ENCODE results near the gene PKD2L1. TPM values are rescaled to one million over a fixed set of nuclear protein-coding genes. Genes with fewer than 3 reads are reported as not detected.
A peak's percentile ranks its signal among the peaks of the same experiment; 100 is the strongest.

PKD2L1 gene
- total and polyA plus RNA-seq, 9 of the 15 experiments (the other 6 are each of a cell fraction or from before 2014, with no cell fraction given), result not detected

DNA sequence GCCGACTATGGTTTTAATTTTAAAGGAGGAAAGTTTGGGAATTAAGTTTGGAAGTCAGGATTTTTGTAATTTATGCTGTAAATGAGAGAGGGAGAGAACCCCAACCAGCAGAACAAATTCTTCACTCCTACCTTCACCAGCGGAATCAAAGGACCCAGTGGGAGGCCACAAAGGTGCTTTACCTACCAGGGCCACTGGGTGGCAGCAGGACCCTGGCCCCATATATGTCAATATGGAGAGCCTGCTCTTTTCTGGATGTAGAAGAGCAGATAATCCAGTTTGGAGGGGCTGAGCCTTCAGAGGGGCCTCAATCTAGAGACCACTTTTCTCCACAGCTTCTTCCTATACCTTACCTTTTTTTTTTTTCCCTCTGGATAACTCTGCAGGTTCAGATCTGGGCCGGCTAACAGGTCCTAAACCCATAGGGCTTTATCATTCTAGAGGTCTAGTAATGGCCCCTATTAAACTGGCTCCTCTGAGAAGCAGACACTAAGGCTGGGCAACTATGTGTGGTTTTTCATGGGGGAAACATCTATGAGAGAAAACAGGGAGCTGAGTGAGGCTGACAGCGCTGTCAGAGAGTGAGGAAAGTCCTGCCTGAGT lies 8.5 kb upstream of the PKD2L1 start (continued):
- TF ChIP-seq, protein P1, sequence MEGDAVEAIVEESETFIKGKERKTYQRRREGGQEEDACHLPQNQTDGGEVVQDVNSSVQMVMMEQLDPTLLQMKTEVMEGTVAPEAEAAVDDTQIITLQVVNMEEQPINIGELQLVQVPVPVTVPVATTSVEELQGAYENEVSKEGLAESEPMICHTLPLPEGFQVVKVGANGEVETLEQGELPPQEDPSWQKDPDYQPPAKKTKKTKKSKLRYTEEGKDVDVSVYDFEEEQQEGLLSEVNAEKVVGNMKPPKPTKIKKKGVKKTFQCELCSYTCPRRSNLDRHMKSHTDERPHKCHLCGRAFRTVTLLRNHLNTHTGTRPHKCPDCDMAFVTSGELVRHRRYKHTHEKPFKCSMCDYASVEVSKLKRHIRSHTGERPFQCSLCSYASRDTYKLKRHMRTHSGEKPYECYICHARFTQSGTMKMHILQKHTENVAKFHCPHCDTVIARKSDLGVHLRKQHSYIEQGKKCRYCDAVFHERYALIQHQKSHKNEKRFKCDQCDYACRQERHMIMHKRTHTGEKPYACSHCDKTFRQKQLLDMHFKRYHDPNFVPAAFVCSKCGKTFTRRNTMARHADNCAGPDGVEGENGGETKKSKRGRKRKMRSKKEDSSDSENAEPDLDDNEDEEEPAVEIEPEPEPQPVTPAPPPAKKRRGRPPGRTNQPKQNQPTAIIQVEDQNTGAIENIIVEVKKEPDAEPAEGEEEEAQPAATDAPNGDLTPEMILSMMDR (IDR thresholded peaks at IDR 0.05 in 2 of 3, conservative IDR thresholded peaks at IDR 0.05 in 1 of 3; ENCODE audit: insufficient read depth in 2 of 3, low read depth in 1 of 3, low read length in 3 of 3), result peak; percentile 83 to 89 (median 86)
- TF ChIP-seq TAF7 (tag; IDR thresholded peaks at IDR 0.05), result no peak
- no peak for TF ChIP-seq ZFPM2 (CRISPR knock-in tag; IDR thresholded peaks at IDR 0.05)
- TF ChIP-seq SRF (CRISPR knock-in tag; IDR thresholded peaks at IDR 0.05), result 0 out of 4 replicates have a peak, but pooled peaks of 1 of the 2 experiments have one; percentile 66
- no peak for TF ChIP-seq HNRNPK (IDR thresholded peaks at IDR 0.05; ENCODE audit: low read depth, low read length, poor library complexity, severe bottlenecking)
- no peak for TF ChIP-seq ZNF431 (CRISPR knock-in tag; IDR thresholded peaks at IDR 0.05)
- no peak for TF ChIP-seq L3MBTL2 (IDR thresholded peaks at IDR 0.05)
- TF ChIP-seq, protein P2, sequence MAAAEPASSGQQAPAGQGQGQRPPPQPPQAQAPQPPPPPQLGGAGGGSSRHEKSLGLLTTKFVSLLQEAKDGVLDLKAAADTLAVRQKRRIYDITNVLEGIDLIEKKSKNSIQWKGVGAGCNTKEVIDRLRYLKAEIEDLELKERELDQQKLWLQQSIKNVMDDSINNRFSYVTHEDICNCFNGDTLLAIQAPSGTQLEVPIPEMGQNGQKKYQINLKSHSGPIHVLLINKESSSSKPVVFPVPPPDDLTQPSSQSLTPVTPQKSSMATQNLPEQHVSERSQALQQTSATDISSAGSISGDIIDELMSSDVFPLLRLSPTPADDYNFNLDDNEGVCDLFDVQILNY (CRISPR knock-in tag; IDR thresholded peaks at IDR 0.05), result no peak
- TF ChIP-seq ARID1B (IDR thresholded peaks at IDR 0.05), result no peak
- no peak for TF ChIP-seq CREBBP (IDR thresholded peaks at IDR 0.05; ENCODE audit: low read depth, low read length)
- TF ChIP-seq CAMTA2 (CRISPR knock-in tag; conservative IDR thresholded peaks at IDR 0.05), result no peak
- peak; percentile 37 to 87; a peak in 3 of 4 replicates for TF ChIP-seq FOXA3 (CRISPR knock-in tag; conservative IDR thresholded peaks at IDR 0.05 in 1 of 2, IDR thresholded peaks at IDR 0.05 in 1 of 2)
- TF ChIP-seq HNRNPH1 (optimal IDR thresholded peaks at IDR 0.05; ENCODE audit: low read depth, low read length), result no peak
- TF ChIP-seq, protein P3, sequence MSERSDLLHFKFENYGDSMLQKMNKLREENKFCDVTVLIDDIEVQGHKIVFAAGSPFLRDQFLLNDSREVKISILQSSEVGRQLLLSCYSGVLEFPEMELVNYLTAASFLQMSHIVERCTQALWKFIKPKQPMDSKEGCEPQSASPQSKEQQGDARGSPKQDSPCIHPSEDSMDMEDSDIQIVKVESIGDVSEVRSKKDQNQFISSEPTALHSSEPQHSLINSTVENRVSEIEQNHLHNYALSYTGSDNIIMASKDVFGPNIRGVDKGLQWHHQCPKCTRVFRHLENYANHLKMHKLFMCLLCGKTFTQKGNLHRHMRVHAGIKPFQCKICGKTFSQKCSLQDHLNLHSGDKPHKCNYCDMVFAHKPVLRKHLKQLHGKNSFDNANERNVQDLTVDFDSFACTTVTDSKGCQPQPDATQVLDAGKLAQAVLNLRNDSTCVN (CRISPR knock-in tag; IDR thresholded peaks at IDR 0.05), result no peak
- TF ChIP-seq, protein P4, sequence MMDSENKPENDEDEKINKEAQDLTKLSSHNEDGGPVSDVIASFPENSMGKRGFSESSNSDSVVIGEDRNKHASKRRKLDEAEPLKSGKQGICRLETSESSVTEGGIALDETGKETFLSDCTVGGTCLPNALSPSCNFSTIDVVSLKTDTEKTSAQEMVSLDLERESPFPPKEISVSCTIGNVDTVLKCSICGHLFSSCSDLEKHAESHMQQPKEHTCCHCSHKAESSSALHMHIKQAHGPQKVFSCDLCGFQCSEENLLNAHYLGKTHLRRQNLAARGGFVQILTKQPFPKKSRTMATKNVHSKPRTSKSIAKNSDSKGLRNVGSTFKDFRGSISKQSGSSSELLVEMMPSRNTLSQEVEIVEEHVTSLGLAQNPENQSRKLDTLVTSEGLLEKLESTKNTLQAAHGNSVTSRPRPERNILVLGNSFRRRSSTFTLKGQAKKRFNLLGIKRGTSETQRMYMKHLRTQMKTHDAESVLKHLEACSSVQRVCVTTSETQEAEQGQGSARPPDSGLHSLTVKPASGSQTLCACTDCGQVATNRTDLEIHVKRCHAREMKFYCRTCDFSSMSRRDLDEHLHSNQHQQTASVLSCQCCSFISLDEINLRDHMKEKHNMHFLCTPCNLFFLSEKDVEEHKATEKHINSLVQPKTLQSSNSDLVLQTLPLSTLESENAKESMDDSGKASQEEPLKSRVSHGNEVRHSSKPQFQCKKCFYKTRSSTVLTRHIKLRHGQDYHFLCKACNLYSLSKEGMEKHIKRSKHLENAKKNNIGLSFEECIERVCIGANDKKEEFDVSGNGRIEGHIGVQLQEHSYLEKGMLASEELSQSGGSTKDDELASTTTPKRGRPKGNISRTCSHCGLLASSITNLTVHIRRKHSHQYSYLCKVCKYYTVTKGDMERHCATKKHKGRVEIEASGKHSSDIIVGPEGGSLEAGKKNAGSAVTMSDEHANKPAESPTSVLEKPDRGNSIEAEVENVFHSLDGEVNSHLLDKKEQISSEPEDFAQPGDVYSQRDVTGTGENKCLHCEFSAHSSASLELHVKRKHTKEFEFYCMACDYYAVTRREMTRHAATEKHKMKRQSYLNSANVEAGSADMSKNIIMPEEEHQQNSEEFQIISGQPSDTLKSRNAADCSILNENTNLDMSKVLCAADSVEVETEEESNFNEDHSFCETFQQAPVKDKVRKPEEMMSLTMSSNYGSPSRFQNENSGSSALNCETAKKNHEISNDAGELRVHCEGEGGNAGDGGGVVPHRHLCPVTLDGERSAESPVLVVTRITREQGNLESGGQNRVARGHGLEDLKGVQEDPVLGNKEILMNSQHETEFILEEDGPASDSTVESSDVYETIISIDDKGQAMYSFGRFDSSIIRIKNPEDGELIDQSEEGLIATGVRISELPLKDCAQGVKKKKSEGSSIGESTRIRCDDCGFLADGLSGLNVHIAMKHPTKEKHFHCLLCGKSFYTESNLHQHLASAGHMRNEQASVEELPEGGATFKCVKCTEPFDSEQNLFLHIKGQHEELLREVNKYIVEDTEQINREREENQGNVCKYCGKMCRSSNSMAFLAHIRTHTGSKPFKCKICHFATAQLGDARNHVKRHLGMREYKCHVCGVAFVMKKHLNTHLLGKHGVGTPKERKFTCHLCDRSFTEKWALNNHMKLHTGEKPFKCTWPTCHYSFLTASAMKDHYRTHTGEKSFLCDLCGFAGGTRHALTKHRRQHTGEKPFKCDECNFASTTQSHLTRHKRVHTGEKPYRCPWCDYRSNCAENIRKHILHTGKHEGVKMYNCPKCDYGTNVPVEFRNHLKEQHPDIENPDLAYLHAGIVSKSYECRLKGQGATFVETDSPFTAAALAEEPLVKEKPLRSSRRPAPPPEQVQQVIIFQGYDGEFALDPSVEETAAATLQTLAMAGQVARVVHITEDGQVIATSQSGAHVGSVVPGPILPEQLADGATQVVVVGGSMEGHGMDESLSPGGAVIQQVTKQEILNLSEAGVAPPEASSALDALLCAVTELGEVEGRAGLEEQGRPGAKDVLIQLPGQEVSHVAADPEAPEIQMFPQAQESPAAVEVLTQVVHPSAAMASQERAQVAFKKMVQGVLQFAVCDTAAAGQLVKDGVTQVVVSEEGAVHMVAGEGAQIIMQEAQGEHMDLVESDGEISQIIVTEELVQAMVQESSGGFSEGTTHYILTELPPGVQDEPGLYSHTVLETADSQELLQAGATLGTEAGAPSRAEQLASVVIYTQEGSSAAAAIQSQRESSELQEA (IDR thresholded peaks at IDR 0.05; ENCODE audit: low read depth), result no peak
- TF ChIP-seq NCOA6 (IDR thresholded peaks at IDR 0.05), result no peak
